Muscle layer of colon (tissue), 2 donors: ENCODE data around the gene DCP2.

ENCODE experiments used
- H3K27ac ChIP-seq: one replicate; pipeline ENCODE4 v1.7.0; 2013; ENCODE audit warnings: low read depth, mild to moderate bottlenecking, low read length, moderate library complexity
- H3K27me3 ChIP-seq, 2 donors: one replicate each; pipeline ENCODE4 v1.7.0; 2013; ENCODE audit warnings: low read length in 2 of 2, mild to moderate bottlenecking in 2 of 2; ENCODE audit not compliant: insufficient read depth in 2 of 2, control insufficient read depth in 1 of 2
- H3K36me3 ChIP-seq: one replicate; pipeline ENCODE4 v1.7.0; 2013; ENCODE audit warnings: mild to moderate bottlenecking, low read length; ENCODE audit not compliant: insufficient read depth
- H3K4me1 ChIP-seq: one replicate; pipeline ENCODE4 v1.7.0; 2013; ENCODE audit warnings: mild to moderate bottlenecking, low read length; ENCODE audit not compliant: insufficient read depth
- H3K4me3 ChIP-seq, 2 donors: one replicate each; pipeline ENCODE4 v1.7.0; 2013; ENCODE audit warnings: low read length in 2 of 2, low read depth in 1 of 2, mild to moderate bottlenecking in 1 of 2, moderate library complexity in 1 of 2
- H3K9ac ChIP-seq: one replicate; pipeline ENCODE4 v1.7.0; 2013; ENCODE audit warnings: low read length
- H3K9me3 ChIP-seq: one replicate; pipeline ENCODE4 v1.7.0; 2013; ENCODE audit warnings: mild to moderate bottlenecking, low read length
- donor health status: abdominal sarcoma.
- donor health status: Adenocarcinoma of cecum.

Gene DCP2

GRCh38 chr5:112968411-112969106, 8.0 kb upstream of the DCP2 start:
- Histone ChIP-seq H3K36me3 (no peaks in the 10 kb centered on the region), H3K9ac (no peak overlapping the region), H3K27ac (no peak overlapping the region), H3K4me3 (no peak overlapping the region), H3K9me3 (no peaks in the 10 kb centered on the region), H3K27me3 (no peaks in the 10 kb centered on the region), H3K4me1 (no peaks in the 10 kb centered on the region)

GRCh38 chr5:112971276-112971675, 5.3 kb upstream of the DCP2 start:
- Histone ChIP-seq H3K9ac (no peak overlapping the region), H3K27ac (no peak overlapping the region), H3K27me3 (no peaks in the 10 kb centered on the region), H3K9me3 (no peaks in the 10 kb centered on the region), H3K36me3 (no peaks in the 10 kb centered on the region), H3K4me1 (peaks cover 6% of the 10 kb centered on the region), H3K4me3 (no peak overlapping the region)

GRCh38 chr5:112973036-112973435, 3.6 kb upstream of the DCP2 start:
- peaks cover 6% of the 10 kb centered on the region for H3K4me1 ChIP-seq
- H3K4me3 ChIP-seq = no peak overlapping the region
- H3K9ac ChIP-seq = no peak overlapping the region
- H3K36me3 ChIP-seq = no peaks in the 10 kb centered on the region
- H3K27ac ChIP-seq = no peak overlapping the region
- no peaks in the 10 kb centered on the region for H3K27me3 ChIP-seq
- H3K9me3 ChIP-seq = no peaks in the 10 kb centered on the region

GRCh38 chr5:112973904-112974303, 2.7 kb upstream of the DCP2 start:
- no peak overlapping the region for H3K27ac ChIP-seq
- H3K9me3 ChIP-seq = no peaks in the 10 kb centered on the region
- no peaks in the 10 kb centered on the region for H3K36me3 ChIP-seq

GRCh38 chr5:112974901-112975300, 1.7 kb upstream of the DCP2 start:
- Histone ChIP-seq H3K27ac (no peak overlapping the region), H3K4me1 (peaks cover 24% of the 10 kb centered on the region), H3K27me3 (no peaks in the 10 kb centered on the region), H3K9me3 (no peaks in the 10 kb centered on the region), H3K9ac (no peak overlapping the region), H3K4me3 (no peak overlapping the region), H3K36me3 (no peaks in the 10 kb centered on the region)

More at GRCh38 chr5:112973904-112974303, 2.7 kb upstream of the DCP2 start:
- no peak overlapping the region for H3K4me3 ChIP-seq
- H3K4me1 ChIP-seq = peaks cover 15% of the 10 kb centered on the region
- no peak overlapping the region for H3K9ac ChIP-seq
- no peaks in the 10 kb centered on the region for H3K27me3 ChIP-seq

GRCh38 chr5:112975721-112976431, 722 bp upstream of the DCP2 start:
- no peaks in the 10 kb centered on the region for H3K36me3 ChIP-seq
- peak overlapping the region; percentile 96 for H3K27ac ChIP-seq
- no peaks in the 10 kb centered on the region for H3K27me3 ChIP-seq
- H3K9me3 ChIP-seq = no peaks in the 10 kb centered on the region
- H3K4me1 ChIP-seq = peaks cover 25% of the 10 kb centered on the region
- peak overlapping the region; percentile 42 for H3K9ac ChIP-seq
- H3K4me3 ChIP-seq = peak overlapping the region; percentile 90 to 96

GRCh38 chr5:112977440-112977861, 853 bp downstream of the DCP2 start:
- peak overlapping the region; percentile 96 for H3K27ac ChIP-seq
- H3K4me3 ChIP-seq = peak overlapping the region; percentile 90 to 96
- peaks cover 25% of the 10 kb centered on the region for H3K4me1 ChIP-seq
- H3K36me3 ChIP-seq = peaks cover 7% of the 10 kb centered on the region
- no peaks in the 10 kb centered on the region for H3K9me3 ChIP-seq
- peak overlapping the region; percentile 78 for H3K9ac ChIP-seq
- no peaks in the 10 kb centered on the region for H3K27me3 ChIP-seq

- Histone ChIP-seq H3K4me1 (peaks cover 25% of the 10 kb centered on the region), H3K9ac (no peak overlapping the region), H3K27ac (no peak overlapping the region), H3K9me3 (no peaks in the 10 kb centered on the region), H3K4me3 (no peak overlapping the region), H3K36me3 (peaks cover 7% of the 10 kb centered on the region), H3K27me3 (no peaks in the 10 kb centered on the region)
These were observed 2.2 kb downstream of the DCP2 start for GRCh38 chr5:112978836-112979235.

GRCh38 chr5:112979723-112980122, 3.1 kb downstream of the DCP2 start:
- Histone ChIP-seq H3K36me3 (peaks cover 7% of the 10 kb centered on the region), H3K27ac (no peak overlapping the region), H3K27me3 (no peaks in the 10 kb centered on the region), H3K9ac (no peak overlapping the region), H3K9me3 (no peaks in the 10 kb centered on the region), H3K4me1 (peaks cover 25% of the 10 kb centered on the region), H3K4me3 (no peak overlapping the region)

GRCh38 chr5:112983363-112983762, 6.8 kb downstream of the DCP2 start:
- H3K27ac ChIP-seq = no peak overlapping the region
- no peak overlapping the region for H3K4me3 ChIP-seq
- peaks cover 15% of the 10 kb centered on the region for H3K4me1 ChIP-seq
- H3K9me3 ChIP-seq = no peaks in the 10 kb centered on the region
- no peaks in the 10 kb centered on the region for H3K27me3 ChIP-seq
- peaks cover 7% of the 10 kb centered on the region for H3K36me3 ChIP-seq
- no peak overlapping the region for H3K9ac ChIP-seq

- Histone ChIP-seq H3K9ac (no peak overlapping the region), H3K4me1 (no peaks in the 10 kb centered on the region), H3K27ac (no peak overlapping the region), H3K4me3 (no peak overlapping the region), H3K36me3 (peaks cover 7% of the 10 kb centered on the region), H3K27me3 (no peaks in the 10 kb centered on the region), H3K9me3 (no peaks in the 10 kb centered on the region)
These were observed 9.6 kb downstream of the DCP2 start for GRCh38 chr5:112986224-112986623.
